Fibroblast of the aortic adventitia (primary cell): ENCODE data around the gene TACR1. TPM values are rescaled to one million over a fixed set of nuclear protein-coding genes. Genes with fewer than 3 reads are reported as not detected.
A peak's percentile ranks its signal among the peaks of the same experiment; 100 is the strongest.

Experiments used
- DNase-seq: peaks from one replicate; pipeline ENCODE4 v3.0.0-alpha.2; 2010; ENCODE audit warnings: low read depth
- H3K4me3 ChIP-seq: 2 replicates; pipeline ENCODE4 v1.5.1; 2011; ENCODE audit warnings: low read depth, mild to moderate bottlenecking, control low read depth, low read length, moderate library complexity
- CTCF ChIP-seq: IDR thresholded peaks from 2 replicates; pipeline ENCODE4 v1.5.1; 2011; ENCODE audit warnings: mild to moderate bottlenecking, low read length, control low read depth, inconsistent platforms; ENCODE audit not compliant: insufficient read depth
- total RNA-seq: library from RNA; depleted of rRNA; stranded (reverse); fragments of >200 nt; gene quantifications from 2 replicates; pipeline ENCODE4 v1.2.3, GENCODE V29; 2012; ENCODE audit warnings: low replicate concordance

Gene TACR1
- total RNA-seq, 1 donor = 0.09 TPM

- no peak overlapping the region for H3K4me3 ChIP-seq
- TF ChIP-seq CTCF = no peak
Measured at GRCh38 chr2:75074708-75075107, 124.6 kb downstream of the TACR1 start.

GRCh38 chr2:75074228-75074627, 125.1 kb downstream of the TACR1 start:
- H3K4me3 ChIP-seq = no peak overlapping the region
- DNase-seq = no peak
- TF ChIP-seq CTCF = no peak

More at GRCh38 chr2:75074708-75075107, 124.6 kb downstream of the TACR1 start:
- DNase-seq = no peak

- no peak for TF ChIP-seq CTCF
- H3K4me3 ChIP-seq = no peak overlapping the region
- DNase-seq = no peak
Measured at GRCh38 chr2:75071766-75072165, 127.6 kb downstream of the TACR1 start.

- H3K4me3 ChIP-seq = no peak overlapping the region
- peak; percentile 61 for DNase-seq
- TF ChIP-seq CTCF = peak; percentile 31
Measured at GRCh38 chr2:75068546-75068945, 130.8 kb downstream of the TACR1 start.

GRCh38 chr2:75067506-75067905, 131.8 kb downstream of the TACR1 start:
- no peak overlapping the region for H3K4me3 ChIP-seq
- no peak for TF ChIP-seq CTCF
- DNase-seq = no peak

GRCh38 chr2:75066121-75066902, 133.0 kb downstream of the TACR1 start:
- TF ChIP-seq CTCF = no peak
- no peak for DNase-seq
- H3K4me3 ChIP-seq = no peak overlapping the region
